HEK293 (cell line): ENCODE measurements around the gene PNKD.

Source experiments
- CTCF ChIA-PET: fragments of 350-600 bp; formaldehyde crosslinking; extraction: SDS; loops from one replicate; lab custom pipeline; 2021; ENCODE audit warnings: antibody characterized with exemption; lab: Yijun Ruan, JAX
- POLR2A ChIA-PET: fragments of 300-600 bp; formaldehyde crosslinking; extraction: SDS; loops from one replicate; lab custom pipeline; 2020; ENCODE audit warnings: antibody characterized with exemption, inconsistent platforms; lab: Yijun Ruan, JAX
- H3K27ac ChIP-seq: fragments of 200-500 bp; sonication (Bioruptor generic); 2 replicates; pipeline ENCODE4 v1.5.1; 2014; ENCODE audit warnings: low read depth, low read length, control low read depth, inconsistent platforms; ENCODE audit errors: extremely low read depth
- H3K36me3 ChIP-seq, 2 experiments: fragments of 200-500 bp in 1 of 2; sonication (Bioruptor generic) in 1 of 2; 1 replicate in 1 of 2; 2 replicates in 1 of 2; pipeline ENCODE4 v1.5.1; 2014 to 2017; ENCODE audit warnings: inconsistent platforms in 2 of 2, low read length in 2 of 2; ENCODE audit not compliant: control insufficient read depth in 2 of 2, insufficient read depth in 1 of 2
- H3K4me1 ChIP-seq: fragments of 200-500 bp; sonication (Bioruptor generic); 2 replicates; pipeline ENCODE4 v1.5.1; 2014; ENCODE audit warnings: mild to moderate bottlenecking, low read length, inconsistent platforms; ENCODE audit not compliant: control insufficient read depth, insufficient read depth
- H3K4me3 ChIP-seq: 2 replicates; pipeline ENCODE4 v1.5.1; 2011; ENCODE audit warnings: low read depth, mild to moderate bottlenecking, control low read depth, low read length, moderate library complexity
- H3K9me3 ChIP-seq: fragments of 200-500 bp; sonication (Bioruptor generic); 2 replicates; pipeline ENCODE4 v1.5.1; 2014; ENCODE audit warnings: low read depth, low read length, inconsistent platforms; ENCODE audit not compliant: control insufficient read depth, insufficient read depth
- BCL11A ChIP-seq: fragments of 450-650 bp; formaldehyde crosslinking; IDR thresholded peaks from 2 replicates; pipeline ENCODE4 v1.5.1; 2016; ENCODE audit warnings: low read depth, missing biosample characterization, missing genetic modification characterization
- GLI4 ChIP-seq: fragments of 450-650 bp; formaldehyde crosslinking; IDR thresholded peaks from 2 replicates; pipeline ENCODE4 v1.5.1; 2016; ENCODE audit warnings: missing biosample characterization, missing genetic modification characterization
- KLF9 ChIP-seq: fragments of 450-650 bp; formaldehyde crosslinking; IDR thresholded peaks from 2 replicates; pipeline ENCODE4 v1.5.1; 2016; ENCODE audit warnings: missing biosample characterization, missing genetic modification characterization, low read depth
- PRDM6 ChIP-seq: fragments of 450-650 bp; formaldehyde crosslinking; IDR thresholded peaks from 2 replicates; pipeline ENCODE4 v1.5.1; 2017; ENCODE audit warnings: missing biosample characterization, missing genetic modification characterization
- SP7 ChIP-seq: fragments of 450-650 bp; formaldehyde crosslinking; IDR thresholded peaks from 2 replicates; pipeline ENCODE4 v1.5.1; 2016; ENCODE audit warnings: missing biosample characterization, missing genetic modification characterization
- TCF7L2 ChIP-seq: IDR thresholded peaks from 2 replicates; pipeline ENCODE4 v1.6.1; 2011; ENCODE audit warnings: low read depth, mild to moderate bottlenecking, inconsistent platforms, low read length, moderate library complexity, borderline replicate concordance
- ZEB2 ChIP-seq: fragments of 450-650 bp; formaldehyde crosslinking; IDR thresholded peaks from 2 replicates; pipeline ENCODE4 v1.5.1; 2016; ENCODE audit warnings: missing biosample characterization, missing genetic modification characterization
- ZNF2 ChIP-seq: fragments of 450-650 bp; formaldehyde crosslinking; IDR thresholded peaks from 2 replicates; pipeline ENCODE4 v1.5.1; 2016; ENCODE audit warnings: missing biosample characterization, missing genetic modification characterization
- ZNF26 ChIP-seq: fragments of 450-650 bp; formaldehyde crosslinking; IDR thresholded peaks from 2 replicates; pipeline ENCODE4 v1.5.1; 2016; ENCODE audit warnings: missing biosample characterization, missing genetic modification characterization
- ZNF394 ChIP-seq: fragments of 450-650 bp; formaldehyde crosslinking; IDR thresholded peaks from 2 replicates; pipeline ENCODE4 v1.5.1; 2016; ENCODE audit warnings: missing biosample characterization, missing genetic modification characterization, mild to moderate bottlenecking, moderate library complexity, borderline replicate concordance
- ZNF449 ChIP-seq: fragments of 450-650 bp; formaldehyde crosslinking; IDR thresholded peaks from 2 replicates; pipeline ENCODE4 v1.5.1; 2017; ENCODE audit warnings: missing biosample characterization, mild to moderate bottlenecking, missing genetic modification characterization, moderate library complexity
- ZNF488 ChIP-seq: fragments of 450-650 bp; formaldehyde crosslinking; IDR thresholded peaks from 2 replicates; pipeline ENCODE4 v1.5.1; 2016; ENCODE audit warnings: missing biosample characterization, missing genetic modification characterization
- ZNF513 ChIP-seq: fragments of 450-650 bp; IDR thresholded peaks from 2 replicates; pipeline ENCODE4 v1.5.1; 2018; ENCODE audit warnings: missing biosample characterization, missing genetic modification characterization
- ZNF521 ChIP-seq: fragments of 450-650 bp; formaldehyde crosslinking; IDR thresholded peaks from 2 replicates; pipeline ENCODE4 v1.5.1; 2017; ENCODE audit warnings: missing biosample characterization, mild to moderate bottlenecking, missing genetic modification characterization
- ZNF529 ChIP-seq: fragments of 450-650 bp; formaldehyde crosslinking; IDR thresholded peaks from 2 replicates; pipeline ENCODE4 v1.5.1; 2017; ENCODE audit warnings: missing genetic modification characterization, missing biosample characterization; ENCODE audit not compliant: insufficient replicate concordance
- ZNF555 ChIP-seq: fragments of 450-650 bp; formaldehyde crosslinking; conservative IDR thresholded peaks from 2 replicates; pipeline ENCODE4 v1.5.1; 2017; ENCODE audit warnings: missing biosample characterization, mild to moderate bottlenecking, missing genetic modification characterization, inconsistent platforms
- ZNF571 ChIP-seq: fragments of 450-650 bp; formaldehyde crosslinking; IDR thresholded peaks from 2 replicates; pipeline ENCODE4 v1.5.0; 2017; ENCODE audit warnings: missing biosample characterization, missing genetic modification characterization
- ZNF707 ChIP-seq: fragments of 450-650 bp; formaldehyde crosslinking; IDR thresholded peaks from 2 replicates; pipeline ENCODE4 v1.5.1; 2016; ENCODE audit warnings: missing biosample characterization, missing genetic modification characterization
- ZNF785 ChIP-seq: fragments of 450-650 bp; formaldehyde crosslinking; IDR thresholded peaks from 2 replicates; pipeline ENCODE4 v1.5.1; 2016; ENCODE audit warnings: missing biosample characterization, missing genetic modification characterization
- ZNF837 ChIP-seq: fragments of 450-650 bp; formaldehyde crosslinking; IDR thresholded peaks from 2 replicates; pipeline ENCODE4 v1.5.1; 2016; ENCODE audit warnings: missing biosample characterization, missing genetic modification characterization
- ZXDB ChIP-seq: fragments of 450-650 bp; formaldehyde crosslinking; IDR thresholded peaks from 2 replicates; pipeline ENCODE4 v1.5.1; 2016; ENCODE audit warnings: missing biosample characterization, missing genetic modification characterization

The PNKD gene

GRCh38 chr2:218238887-218239286 lies 31.4 kb upstream of the PNKD start:
- TF ChIP-seq ZNF2 (tag by site-specific recombination) = no peak
- TF ChIP-seq GLI4 (tag by site-specific recombination) = no peak
- TF ChIP-seq ZNF571 (tag by site-specific recombination) = no peak
- TF ChIP-seq ZNF555 (tag by site-specific recombination) = no peak
- TF ChIP-seq ZNF449 (tag by site-specific recombination) = no peak
- no peak for TF ChIP-seq ZNF521
- TF ChIP-seq ZNF394 (tag by site-specific recombination) = no peak
- no peak for TF ChIP-seq ZNF513 (tag by site-specific recombination)
- no peak for TF ChIP-seq PRDM6 (tag by site-specific recombination)
- no peak for TF ChIP-seq ZNF785 (tag by site-specific recombination)
- TF ChIP-seq SP7 (tag by site-specific recombination) = no peak
- no peak for TF ChIP-seq KLF9
- TF ChIP-seq ZNF837 (tag by site-specific recombination) = no peak
- TF ChIP-seq ZNF26 = no peak
- TF ChIP-seq TCF7L2 = no peak
- H3K9me3 ChIP-seq = no peaks in the 10 kb centered on the region
- H3K27ac ChIP-seq = no peak overlapping the region
- H3K4me3 ChIP-seq = no peak overlapping the region
- POLR2A ChIA-PET = interaction anchor here (0.7 kb wide), 1 partner anchor 131 kb away, joined by 4 read pairs; no protein-coding TSS in a partner anchor
- H3K36me3 ChIP-seq = peaks cover 86 to 99% of the 10 kb centered on the region in 2 experiments
- CTCF ChIA-PET = interaction anchor here (0.6 to 1.3 kb wide), 3 partner anchors 17 to 69 kb away, joined by 3 read pairs; no protein-coding TSS in a partner anchor
- H3K4me1 ChIP-seq = no peaks in the 10 kb centered on the region

GRCh38 chr2:218244204-218244603 lies 26.1 kb upstream of the PNKD start:
- no peak for TF ChIP-seq SP7 (tag by site-specific recombination)
- TF ChIP-seq ZXDB = no peak
- TF ChIP-seq ZNF488 (tag by site-specific recombination) = no peak
- TF ChIP-seq ZEB2 (tag by site-specific recombination) = no peak
- no peak for TF ChIP-seq ZNF529 (tag by site-specific recombination)
- no peak for TF ChIP-seq GLI4 (tag by site-specific recombination)
- TF ChIP-seq ZNF707 (tag by site-specific recombination) = no peak
- TF ChIP-seq BCL11A (tag by site-specific recombination) = no peak
- Histone ChIP-seq H3K9me3 (no peaks in the 10 kb centered on the region), H3K4me3 (no peak overlapping the region), H3K36me3 (peaks cover 74 to 100% of the 10 kb centered on the region in 2 experiments), H3K4me1 (no peaks in the 10 kb centered on the region), H3K27ac (no peak overlapping the region)
- POLR2A ChIA-PET = no interaction called here
- CTCF ChIA-PET = interaction anchor here (0.7 to 3.0 kb wide), 3 partner anchors 13 to 597 kb away, joined by 3 to 12 read pairs (median 7); no protein-coding TSS in a partner anchor
